Activated naive CD4-positive, alpha-beta T cell treated with anti-CD3 and anti-CD28 coated beads, Interleukin-2, amount 50 U/mL, for 16 hours (primary cell): ENCODE measurements around the gene CXCL1.

Experiments
- DNase-seq: peaks from one replicate; pipeline ENCODE4 v3.0.0-alpha.2; 2020

The CXCL1 gene

DNA sequence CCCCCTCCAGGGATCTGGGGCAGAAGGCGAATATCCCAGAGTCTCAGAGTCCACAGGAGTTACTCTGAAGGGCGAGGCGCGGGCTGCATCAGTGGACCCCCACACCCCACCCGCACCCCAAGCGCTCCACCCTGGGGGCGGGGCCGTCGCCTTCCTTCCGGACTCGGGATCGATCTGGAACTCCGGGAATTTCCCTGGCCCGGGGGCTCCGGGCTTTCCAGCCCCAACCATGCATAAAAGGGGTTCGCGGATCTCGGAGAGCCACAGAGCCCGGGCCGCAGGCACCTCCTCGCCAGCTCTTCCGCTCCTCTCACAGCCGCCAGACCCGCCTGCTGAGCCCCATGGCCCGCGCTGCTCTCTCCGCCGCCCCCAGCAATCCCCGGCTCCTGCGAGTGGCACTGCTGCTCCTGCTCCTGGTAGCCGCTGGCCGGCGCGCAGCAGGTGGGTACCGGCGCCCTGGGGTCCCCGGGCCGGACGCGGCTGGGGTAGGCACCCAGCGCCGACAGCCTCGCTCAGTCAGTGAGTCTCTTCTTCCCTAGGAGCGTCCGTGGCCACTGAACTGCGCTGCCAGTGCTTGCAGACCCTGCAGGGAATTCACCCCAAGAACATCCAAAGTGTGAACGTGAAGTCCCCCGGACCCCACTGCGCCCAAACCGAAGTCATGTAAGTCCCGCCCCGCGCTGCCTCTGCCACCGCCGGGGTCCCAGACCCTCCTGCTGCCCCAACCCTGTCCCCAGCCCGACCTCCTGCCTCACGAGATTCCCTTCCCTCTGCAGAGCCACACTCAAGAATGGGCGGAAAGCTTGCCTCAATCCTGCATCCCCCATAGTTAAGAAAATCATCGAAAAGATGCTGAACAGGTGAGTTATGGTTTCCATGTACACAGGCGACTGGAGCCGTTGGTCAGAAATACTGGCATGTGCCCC lies at the start of gene CXCL1:
CXCL1 (plus strand) TSS at position 264 of the 926 bp plus-strand sequence; CDS start at position 342, 78 bp downstream.
- DNase-seq, result no peak

DNA sequence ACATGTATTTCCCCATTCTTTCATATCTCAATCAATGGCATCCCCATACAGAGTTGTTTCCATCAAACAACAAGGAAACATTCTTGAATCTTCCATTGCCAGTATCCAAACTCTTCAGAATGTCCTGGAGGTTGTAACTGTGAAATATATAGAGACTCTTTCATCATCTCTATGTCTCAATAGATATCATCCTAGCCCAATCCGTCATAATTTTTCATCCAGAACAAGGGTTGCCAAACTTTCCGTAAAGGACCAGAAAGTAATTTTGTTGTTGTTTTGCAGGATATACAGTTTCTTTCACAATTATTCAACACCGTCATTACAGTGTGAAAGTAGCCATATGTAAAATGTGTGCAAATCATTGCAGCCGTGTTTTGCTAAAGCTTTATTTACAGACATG lies 47.9 kb upstream of the CXCL1 start:
- DNase-seq, result no peak

DNA sequence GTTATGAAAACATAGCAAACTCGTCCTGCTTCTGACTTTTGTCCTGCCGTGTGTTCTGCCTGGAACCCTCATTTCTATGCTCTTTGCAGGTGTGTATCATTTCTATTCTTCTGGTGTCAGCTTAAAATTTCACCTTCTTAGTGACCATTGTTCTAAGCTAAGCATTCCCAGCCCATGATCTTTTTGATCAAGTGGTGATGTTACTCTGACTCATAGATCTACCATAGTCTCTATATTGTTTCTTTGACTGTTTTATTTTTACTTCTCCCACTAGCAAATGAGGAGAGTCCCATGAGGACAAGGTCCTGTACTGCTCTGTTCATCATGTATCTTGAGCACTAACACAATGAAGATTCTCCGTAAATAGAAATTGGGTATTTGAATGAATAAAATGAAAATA lies 46.8 kb upstream of the CXCL1 start:
- no peak for DNase-seq

DNA sequence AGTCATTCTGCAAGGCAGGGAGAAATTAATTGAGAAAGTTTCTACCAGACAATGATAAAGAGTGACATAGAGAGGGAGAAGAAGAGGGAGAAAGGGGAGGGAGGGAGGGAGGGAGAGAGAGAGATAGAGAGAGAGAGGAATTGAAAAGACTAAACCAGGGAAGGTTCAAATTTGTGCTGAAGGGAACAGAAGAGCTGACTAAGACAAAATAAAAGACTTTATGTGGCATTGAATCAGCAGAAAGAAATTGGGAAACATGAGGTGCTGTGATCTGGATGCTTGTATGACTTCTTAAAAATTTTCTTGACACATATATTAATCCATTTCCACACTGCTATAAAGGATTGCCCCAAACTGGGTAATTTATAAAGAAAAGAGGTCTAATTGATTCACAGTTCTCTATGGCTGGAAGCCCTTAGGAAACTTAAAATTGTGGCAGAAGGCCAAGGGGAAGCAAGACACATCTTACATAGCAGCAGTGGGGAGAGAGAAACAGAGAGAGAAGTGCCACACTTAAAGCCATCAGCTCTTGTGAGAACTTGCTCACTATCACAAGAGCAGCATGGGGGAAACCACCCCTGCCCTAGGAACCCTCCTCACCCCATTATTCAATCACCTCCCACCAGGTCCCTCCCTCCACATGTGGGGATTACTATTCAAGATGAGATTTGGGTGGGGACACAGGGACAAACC lies 46.2 kb upstream of the CXCL1 start:
- DNase-seq, result no peak

DNA sequence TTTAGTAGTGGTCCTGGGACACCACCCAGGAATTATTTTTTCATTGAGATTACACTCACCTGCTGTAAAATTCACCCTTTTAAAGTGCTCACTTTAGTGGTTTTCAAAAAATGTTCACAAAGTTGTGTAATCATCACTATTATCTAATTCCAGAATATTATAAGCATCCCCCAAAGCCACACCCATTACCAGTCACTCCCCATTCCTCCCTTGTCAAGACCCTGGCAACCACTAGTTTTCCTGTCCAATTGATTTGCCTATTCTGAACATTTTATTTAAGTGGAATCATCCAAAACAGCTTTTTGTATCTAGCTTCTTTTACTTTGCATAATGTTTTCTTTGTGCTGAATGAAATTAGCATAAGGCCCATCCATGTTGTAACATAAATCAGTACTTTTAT lies 45.4 kb upstream of the CXCL1 start:
- DNase-seq, result no peak

DNA sequence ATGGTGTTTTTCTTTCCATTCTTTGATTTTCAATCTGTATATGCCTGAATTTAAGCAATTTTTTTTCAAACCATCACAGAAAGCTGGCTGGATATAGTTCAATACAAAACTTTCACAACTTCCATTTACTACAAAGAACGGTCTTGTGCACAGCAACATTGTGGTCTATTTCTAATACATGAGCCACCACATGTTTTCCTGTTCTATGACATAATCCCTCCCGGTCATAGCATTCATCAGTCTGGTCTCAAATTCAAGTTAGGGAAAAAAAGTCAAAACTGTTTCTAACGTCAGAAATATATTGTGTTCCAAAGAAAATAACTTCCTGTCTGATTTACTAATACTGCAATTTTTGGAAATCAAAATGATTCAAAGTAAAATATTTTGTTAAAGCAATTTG lies 40.2 kb upstream of the CXCL1 start:
- DNase-seq, result no peak

DNA sequence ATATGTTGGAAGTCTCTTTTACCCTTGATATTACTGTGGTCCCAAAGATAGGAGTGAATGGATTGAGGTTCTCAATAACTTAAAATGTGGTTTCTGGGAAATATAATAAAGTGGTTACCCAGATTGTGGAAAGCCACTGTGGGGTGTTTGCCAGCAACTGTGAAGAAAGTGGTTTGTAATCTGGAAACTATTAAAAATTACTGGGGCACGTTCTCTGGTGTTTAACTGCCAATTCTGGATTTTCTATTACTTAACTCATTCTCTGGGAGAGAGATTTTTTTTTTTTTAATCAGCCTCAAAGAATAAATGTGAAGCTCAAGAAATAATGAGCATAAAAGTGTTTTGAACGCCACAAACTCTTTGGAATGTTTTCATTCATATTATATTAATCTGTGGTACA lies 37.6 kb upstream of the CXCL1 start:
- no peak for DNase-seq

DNA sequence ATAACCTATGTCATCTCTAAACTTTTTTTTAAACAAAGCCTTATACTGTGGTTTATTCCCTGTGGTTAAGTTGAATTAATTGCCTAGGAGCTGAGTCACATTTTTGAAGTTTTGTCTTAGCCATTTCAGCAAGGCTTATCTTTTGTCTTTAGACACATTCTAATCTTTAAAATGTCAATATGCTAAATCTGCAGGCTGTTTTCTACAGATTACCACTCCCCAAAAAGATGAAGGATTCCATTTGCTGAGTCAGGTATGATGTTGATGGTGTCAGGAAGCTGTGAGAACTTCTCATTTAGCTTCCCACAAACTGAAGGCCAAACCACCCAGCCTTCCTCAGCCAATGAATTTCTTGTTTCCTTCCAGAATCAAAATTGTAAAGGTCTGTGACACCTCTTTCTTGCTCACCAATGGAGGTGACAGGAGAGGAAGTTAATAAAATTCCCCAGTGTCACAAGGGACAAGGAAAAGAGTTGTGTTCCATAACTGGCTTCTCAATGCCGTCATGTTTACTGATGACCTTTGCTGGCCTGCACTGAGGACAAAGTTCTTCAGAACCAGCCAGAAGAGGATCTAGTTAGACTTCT lies 36.4 kb upstream of the CXCL1 start:
- no peak for DNase-seq

DNA sequence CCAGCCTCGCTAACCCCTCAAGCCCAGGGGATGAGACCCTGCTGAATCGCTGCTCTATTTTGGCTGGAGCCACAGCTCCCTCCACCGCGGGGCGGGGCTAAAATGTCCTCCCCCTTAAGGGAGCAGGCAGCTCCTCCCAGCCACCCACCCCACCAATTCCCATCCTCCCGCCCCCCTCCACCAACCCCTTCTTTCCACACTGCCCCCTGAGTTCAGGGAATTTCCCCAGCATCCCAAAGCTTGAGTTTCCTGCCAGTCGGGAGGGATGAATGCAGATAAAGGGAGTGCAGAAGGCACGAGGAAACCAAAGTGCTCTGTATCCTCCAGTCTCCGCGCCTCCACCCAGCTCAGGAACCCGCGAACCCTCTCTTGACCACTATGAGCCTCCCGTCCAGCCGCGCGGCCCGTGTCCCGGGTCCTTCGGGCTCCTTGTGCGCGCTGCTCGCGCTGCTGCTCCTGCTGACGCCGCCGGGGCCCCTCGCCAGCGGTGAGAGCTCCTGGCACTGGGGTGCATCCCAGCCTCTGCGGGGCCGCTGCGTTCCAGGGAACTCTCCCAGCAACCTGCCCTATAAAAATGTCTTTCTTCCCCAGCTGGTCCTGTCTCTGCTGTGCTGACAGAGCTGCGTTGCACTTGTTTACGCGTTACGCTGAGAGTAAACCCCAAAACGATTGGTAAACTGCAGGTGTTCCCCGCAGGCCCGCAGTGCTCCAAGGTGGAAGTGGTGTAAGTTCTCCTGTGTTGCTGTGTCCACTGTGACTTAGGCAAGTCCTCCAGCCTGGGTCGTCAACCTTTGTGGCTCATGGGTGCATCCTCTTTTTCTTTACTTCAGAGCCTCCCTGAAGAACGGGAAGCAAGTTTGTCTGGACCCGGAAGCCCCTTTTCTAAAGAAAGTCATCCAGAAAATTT lies 32.6 kb upstream of the CXCL1 start, which contains the start of gene CXCL6:
CXCL6 (plus strand) TSS at position 306 of the 907 bp plus-strand sequence; CDS start at position 379, 73 bp downstream.
- DNase-seq, result no peak

DNA sequence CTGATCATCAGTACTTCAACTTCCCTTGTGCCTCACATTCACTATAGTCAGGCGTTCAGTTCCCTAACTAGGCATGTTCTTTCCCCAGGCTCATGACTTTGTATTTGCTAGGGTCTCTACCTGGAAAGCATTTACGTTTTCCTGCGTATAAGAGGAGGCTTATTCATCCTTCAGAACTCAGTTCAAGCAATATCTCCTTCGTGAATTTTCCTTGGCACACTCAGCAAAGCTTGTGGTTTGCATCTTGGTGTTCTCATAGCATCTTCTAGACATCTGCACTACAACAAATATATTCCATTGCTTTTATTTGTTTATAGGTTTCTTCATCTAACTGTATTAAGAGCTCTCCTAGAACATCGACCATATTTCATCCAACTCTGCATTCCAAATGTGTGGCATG lies 30.1 kb upstream of the CXCL1 start:
- no peak for DNase-seq

DNA sequence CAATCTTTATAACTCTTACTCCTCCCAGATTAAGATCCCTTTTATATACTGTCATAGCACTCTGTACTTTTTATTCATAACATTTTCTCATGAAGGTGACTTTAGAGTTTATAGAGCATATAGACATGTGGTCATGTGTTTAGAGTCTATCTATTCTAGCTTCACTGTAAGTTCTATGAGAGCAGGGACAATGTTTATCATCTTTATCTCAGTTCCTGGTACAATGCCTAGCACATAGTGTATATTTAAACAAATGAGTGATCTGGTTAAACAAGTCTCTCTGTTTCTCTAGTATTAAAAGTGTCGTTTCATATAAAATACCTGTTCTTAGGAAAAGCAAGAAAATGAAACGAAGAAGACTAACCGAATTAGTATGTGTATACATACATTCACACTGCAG lies 29.5 kb upstream of the CXCL1 start:
- DNase-seq, result no peak

DNA sequence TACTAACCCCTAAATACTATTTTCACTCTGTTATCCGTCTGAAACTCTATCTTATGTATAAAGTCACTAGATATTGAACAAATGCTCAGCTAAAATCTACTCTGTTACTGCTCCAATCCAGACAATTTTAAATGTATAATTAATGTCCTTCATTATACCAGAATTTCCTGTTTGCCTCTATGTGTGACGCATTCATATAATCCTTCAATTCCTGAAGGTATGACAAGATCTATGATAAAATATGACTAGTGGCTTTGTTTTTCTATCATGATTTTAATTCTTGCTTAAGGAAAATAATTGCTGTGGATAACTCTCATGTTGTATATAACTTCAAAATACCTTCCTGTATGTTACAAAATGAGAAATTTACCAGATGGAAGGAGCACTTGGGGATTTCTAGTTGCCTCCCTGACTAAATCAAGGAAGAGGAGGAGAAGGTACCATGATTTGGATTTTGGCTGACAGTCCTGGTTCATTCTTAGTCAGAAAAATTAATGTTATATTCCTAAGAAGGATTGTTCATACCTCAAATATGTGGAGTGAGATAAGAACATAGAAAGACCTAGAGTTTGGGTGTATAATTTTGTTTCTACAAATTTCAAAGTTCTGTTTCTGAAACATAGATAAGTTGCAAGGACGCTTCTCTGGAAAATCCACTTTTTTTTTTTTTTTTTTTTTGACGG lies 27.8 kb upstream of the CXCL1 start:
- no peak for DNase-seq

DNA sequence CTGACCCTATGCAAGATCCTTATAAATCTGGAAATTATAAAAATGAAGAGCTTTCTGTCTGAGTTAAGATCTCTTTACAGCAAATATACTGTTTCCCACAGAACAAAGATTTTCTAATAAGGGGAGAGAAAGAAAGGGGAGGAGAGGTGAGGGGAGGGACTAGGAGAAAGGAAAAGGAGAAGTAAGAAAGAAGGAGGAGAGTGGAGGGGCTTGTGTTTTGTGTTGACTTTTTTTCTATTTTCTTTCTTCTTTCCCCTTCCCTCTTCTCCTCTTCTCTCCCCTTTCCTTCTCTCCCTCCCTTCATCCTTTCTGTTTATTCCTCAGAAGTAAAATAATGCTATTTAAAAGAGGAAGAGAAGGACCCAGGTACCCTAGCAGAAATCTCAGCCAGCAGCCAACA lies 26.5 kb upstream of the CXCL1 start:
- DNase-seq, result no peak

DNA sequence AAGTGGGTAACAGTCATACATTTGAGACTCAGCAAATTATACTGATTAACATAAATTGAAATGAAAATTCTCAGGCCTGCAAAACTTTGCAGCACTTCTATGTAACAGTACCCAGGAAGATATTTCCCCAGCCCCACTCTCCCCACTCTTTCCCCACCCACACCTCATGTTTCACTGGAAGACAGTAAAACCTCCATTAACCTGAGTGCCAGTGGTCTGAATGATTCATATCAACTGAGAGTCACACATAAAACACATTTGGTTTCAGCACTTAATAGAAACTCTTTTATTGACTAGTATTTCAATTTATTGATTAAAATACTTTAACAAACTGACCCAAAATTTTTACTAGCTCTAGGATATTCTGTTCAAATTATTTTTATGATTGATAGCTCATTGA lies 25.8 kb upstream of the CXCL1 start:
- DNase-seq, result no peak

DNA sequence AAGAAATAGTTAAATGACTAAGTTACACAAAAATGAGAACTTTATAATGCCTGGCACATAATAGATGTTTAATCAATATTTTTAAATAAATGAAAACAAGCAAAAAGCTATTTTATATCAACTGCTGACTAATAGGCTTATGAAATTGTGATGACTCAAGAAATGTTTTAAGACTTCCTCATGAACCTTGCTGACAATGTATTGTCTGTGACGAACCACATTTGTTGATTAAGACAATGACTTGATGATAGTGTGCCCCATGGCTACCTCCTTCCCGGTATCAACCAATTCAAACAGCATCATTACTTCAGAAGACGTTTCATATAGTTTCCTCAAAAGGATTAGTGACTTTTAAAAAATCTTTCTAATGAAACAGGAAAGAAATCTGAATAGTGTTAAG lies 24.8 kb upstream of the CXCL1 start:
- no peak for DNase-seq

DNA sequence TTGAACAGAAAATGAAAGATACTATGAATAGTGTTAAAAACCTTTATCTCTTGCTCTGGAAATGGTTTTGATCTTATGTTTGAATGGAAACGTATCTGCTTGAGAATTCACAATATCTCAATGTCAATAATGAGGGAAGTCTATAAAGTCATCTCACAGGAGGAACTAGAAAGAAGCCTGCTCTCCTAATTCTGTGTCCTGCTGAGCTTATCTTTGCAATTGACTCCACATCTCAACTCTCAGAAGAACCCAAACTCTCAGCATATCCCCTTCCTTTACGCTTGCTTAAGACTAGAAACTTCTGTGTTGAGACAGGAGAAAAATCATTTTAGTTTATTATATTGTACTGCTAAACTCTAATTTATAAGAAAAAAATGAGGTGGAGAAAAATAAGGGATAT lies 24.4 kb upstream of the CXCL1 start:
- DNase-seq, result no peak

DNA sequence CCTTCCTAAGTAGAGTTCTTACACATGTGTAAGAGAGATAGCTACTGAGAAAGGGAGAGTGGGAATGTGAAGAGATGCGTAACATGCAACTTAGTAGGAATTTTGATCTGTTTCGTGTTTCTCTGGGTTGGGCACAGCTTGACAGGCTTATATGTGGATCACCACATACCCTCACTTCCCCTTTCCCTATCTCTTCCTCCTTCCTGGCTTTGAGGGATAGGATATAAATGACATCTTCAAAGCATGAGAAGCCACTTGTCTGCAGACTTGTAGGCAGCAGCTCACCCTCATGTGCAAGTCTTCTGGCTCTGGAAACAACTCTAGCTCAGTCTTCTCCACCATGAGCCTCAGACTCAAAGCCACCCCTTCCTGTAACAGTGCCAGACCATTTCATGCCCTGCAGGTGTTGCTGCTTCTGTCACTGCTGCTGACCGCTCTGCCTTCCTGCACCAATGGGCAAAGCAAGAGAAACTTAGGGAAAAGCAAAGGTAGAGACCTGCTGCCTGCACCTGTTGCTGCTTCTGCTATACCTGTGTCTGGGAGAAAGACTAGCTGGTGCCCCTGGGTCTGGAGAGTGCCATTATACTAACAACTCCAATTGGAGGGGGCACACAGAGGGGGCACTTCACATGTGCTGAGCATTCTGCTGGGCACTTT lies 21.5 kb upstream of the CXCL1 start:
- DNase-seq, result no peak

DNA sequence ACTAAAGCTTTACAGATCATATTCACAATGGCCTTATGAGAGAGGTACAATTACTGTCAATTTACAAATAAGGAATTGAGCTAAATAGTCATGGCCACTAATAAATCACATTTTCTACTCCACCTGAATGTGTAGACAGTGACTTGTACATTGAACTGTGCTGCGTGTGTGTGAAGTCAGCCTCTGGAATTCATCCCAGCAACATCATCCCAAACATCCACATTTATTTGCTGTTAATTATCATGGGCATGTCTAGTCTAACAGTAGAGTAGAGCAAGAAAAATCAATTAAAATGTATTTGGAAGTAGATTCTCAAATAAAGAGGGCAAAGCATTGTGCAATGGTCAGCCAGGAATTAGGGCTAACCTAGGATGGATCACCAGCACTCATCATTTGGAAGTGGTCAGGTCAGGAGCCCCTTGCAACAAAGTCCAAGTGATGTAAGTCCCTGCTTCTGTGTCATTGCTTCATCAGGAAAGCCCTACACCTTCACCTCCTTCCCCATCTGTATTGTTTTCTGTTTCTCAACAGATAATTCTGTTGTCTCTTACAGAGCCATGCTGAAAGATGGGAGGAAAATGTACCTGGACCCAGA lies 20.9 kb upstream of the CXCL1 start:
- DNase-seq, result no peak

DNA sequence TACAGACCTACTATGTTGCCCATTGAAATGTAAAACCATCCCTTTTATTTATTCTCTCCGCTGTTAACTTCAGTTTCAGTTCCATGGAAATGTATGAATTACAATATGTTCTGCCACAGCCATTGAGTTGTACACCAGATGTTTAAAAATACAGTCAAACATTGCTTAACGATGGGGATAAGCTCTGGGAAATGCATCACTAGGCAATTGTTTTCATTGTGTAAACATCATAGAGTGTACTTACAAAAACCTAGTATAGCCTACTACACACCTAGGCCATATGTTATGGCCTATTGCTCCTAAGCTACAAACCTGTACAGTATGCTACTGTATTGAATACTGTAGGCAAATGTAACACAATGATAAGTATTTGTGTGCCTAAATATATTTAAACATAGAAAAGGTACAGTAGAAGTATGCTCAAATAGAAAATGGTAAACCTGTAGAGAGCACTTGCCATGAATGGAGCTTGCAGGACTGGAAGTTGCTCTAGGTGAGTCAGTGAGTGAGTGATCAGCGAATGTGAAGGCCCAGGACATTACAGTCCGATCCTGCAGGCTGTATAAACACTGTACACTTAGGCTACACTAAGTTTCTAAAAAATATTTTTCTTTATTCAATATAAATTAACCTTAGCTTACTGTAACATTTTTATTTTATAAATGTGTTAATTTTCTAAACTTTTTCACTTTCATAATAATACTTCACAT lies 18.8 kb upstream of the CXCL1 start:
- DNase-seq, result no peak

DNA sequence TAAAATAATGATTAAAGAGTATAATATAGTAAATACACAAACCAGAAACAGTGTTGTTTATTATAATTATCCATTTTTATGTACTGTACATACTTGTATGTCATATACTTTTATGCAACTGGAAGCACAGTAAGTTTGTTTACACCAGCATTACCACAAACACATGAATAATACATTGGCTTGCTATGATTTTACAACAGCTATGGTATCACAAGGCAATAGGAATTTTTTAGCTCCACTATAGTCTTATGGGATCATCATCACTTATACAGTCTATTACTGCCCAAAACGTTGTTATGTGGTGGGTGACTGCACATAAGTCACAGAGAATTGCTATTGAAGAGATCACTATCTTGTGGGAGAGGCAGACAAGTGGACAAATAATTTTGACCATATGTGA lies 17.9 kb upstream of the CXCL1 start:
- no peak for DNase-seq

DNA sequence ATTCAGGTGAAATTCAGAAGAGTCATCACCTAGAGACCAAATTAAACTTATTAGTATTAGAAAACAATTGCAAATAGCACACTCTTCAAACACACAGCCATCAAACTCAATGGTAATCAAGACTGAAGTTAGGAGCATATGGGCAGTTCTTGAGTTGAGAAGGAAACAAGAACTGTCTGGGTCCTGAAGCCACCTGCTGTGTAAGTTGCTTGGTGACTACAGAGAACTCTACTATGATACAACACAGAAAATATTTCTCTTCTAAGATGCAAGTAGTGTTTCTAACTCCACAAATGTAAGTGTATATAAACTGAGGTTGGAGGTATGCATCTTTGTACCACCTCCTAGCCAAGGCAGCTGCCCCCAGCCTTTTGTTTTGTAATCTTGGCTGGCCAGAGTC lies 16.4 kb upstream of the CXCL1 start:
- no peak for DNase-seq
